ENCODE data around the gene BSG.

DNA sequence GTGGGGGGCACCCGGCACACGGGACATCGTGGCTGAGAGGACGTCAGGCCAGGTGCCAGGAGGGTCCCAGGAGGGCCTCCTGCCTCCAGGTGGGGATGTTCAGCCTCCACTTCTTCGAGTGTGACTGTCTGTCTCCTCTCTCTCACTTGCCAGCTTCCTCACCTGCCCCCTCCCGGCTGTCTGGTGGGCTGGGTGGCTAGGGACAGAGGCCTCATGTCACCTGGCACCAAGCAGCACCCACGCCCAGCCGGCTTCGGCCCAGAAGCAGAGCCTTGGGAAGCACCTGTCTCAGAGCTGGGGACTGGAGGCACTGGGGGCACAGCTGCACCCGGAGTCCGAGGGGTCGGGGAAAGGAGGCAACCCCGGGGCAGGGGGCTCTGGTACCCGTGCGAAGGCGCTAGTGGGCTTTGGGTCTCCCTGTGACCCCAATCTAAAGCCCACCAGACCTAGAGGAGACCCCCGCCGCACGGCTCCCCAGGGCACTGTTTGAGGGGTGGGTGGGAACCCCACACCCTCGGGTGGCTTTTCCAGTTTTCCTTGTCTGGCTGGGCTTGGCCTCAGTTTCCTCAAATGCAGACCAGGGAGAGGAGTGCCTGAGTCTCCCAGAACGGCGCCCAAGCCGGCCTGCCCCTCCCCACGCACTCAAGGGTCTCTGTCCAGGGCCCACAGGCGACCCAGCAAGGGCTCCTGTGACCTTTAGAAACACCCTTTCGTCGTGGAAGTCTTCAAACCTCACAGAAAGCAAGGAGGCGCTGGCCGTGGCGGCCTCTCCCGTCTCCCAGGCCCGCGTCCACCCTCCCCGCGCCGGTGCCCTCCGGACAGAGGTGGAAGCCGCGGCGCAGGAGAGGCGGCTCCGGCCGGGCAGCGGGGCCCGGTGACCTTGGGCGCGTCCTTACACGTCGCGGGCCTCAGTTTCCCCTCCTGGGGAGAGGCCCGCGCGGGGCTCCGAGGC is 16.6 kb downstream of the BSG start:
- TF ChIP-seq, protein P1, sequence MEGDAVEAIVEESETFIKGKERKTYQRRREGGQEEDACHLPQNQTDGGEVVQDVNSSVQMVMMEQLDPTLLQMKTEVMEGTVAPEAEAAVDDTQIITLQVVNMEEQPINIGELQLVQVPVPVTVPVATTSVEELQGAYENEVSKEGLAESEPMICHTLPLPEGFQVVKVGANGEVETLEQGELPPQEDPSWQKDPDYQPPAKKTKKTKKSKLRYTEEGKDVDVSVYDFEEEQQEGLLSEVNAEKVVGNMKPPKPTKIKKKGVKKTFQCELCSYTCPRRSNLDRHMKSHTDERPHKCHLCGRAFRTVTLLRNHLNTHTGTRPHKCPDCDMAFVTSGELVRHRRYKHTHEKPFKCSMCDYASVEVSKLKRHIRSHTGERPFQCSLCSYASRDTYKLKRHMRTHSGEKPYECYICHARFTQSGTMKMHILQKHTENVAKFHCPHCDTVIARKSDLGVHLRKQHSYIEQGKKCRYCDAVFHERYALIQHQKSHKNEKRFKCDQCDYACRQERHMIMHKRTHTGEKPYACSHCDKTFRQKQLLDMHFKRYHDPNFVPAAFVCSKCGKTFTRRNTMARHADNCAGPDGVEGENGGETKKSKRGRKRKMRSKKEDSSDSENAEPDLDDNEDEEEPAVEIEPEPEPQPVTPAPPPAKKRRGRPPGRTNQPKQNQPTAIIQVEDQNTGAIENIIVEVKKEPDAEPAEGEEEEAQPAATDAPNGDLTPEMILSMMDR (IDR thresholded peaks at IDR 0.05) = no peak
- no peak for TF ChIP-seq POLR2A (IDR thresholded peaks at IDR 0.05)
